Central memory CD8-positive, alpha-beta T cell (primary cell): ENCODE results near the gene KRTAP9-2.
"Not testable (repeated sequence)": the region's sequence is repeated elsewhere in the genome, so short reads cannot be mapped to it uniquely, and the experiment has no call there.

Experiments
- ATAC-seq: fragments of 150-1000 bp; cut with Tn5 transposase; replicated peaks from 2 replicates; pipeline ENCODE4 v1.10.0; 2022; ENCODE audit warnings: mild to moderate bottlenecking, moderate FRiP score, moderate number of reproducible peaks; ENCODE audit not compliant: poor library complexity, severe bottlenecking; ENCODE audit errors: extremely low read depth
- DNase-seq, 2 donors: peaks; one replicate each; pipeline ENCODE4 v3.0.0; 2021; ENCODE audit warnings: low spot score in 2 of 2
- H3K27ac Mint-ChIP-seq: one replicate; pipeline ENCODE4 v1.8.0; 2022; ENCODE audit warnings: low read depth, mild to moderate bottlenecking, moderate library complexity, mixed read lengths
- H3K27me3 Mint-ChIP-seq: one replicate; pipeline ENCODE4 v1.8.0; 2022; ENCODE audit warnings: mixed read lengths
- H3K36me3 Mint-ChIP-seq: one replicate; pipeline ENCODE4 v1.8.0; 2022; ENCODE audit warnings: mild to moderate bottlenecking, moderate library complexity, mixed read lengths; ENCODE audit not compliant: insufficient read depth
- H3K4me1 Mint-ChIP-seq: one replicate; pipeline ENCODE4 v1.8.0; 2022; ENCODE audit warnings: mixed read lengths
- H3K4me3 Mint-ChIP-seq: one replicate; pipeline ENCODE4 v1.8.0; 2022; ENCODE audit warnings: mild to moderate bottlenecking, moderate library complexity, mixed read lengths
- H3K9me3 Mint-ChIP-seq: one replicate; pipeline ENCODE4 v1.8.0; 2022; ENCODE audit warnings: mixed read lengths

Gene KRTAP9-2

DNA sequence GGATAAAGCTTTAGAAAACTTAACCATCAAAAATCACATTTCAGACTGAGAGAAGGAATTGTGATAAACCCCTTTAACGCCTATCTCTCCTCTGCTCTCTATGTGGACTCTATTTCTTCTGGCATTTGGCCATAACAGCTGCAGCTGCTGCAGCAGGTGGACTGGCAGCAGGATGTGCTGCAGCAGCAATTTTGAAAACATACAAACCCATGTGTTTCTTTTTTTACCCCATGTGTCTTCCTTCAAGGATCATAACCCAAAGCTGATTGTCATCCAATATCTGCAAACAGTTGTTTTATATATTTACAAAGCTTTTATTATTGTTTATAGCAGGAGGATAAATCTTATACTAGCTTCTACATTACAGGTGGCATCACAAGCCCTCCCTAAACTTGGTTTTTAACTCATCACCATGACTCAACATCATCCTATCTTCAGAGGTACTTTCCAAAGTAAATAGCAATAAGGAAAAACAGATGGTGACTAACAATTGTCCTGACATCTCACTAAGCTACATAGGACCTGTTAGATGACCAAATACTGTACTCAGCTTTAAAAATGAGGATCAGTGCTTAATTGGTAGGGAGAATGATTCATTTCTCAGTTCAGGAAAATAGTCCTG, 14.5 kb upstream of the KRTAP9-2 start:
- no peak for DNase-seq
- no peaks in the 10 kb centered on the region for H3K4me1 Mint-ChIP-seq
- H3K4me3 Mint-ChIP-seq = no peak overlapping the region
- H3K27me3 Mint-ChIP-seq = peaks cover 91% of the 10 kb centered on the region
- H3K27ac Mint-ChIP-seq = no peak overlapping the region
- no peak for ATAC-seq
- peaks cover 2% of the 10 kb centered on the region for H3K36me3 Mint-ChIP-seq
- H3K9me3 Mint-ChIP-seq = no peaks in the 10 kb centered on the region

GRCh38 chr17:41212524-41213169, 13.8 kb upstream of the KRTAP9-2 start:
- H3K4me1 Mint-ChIP-seq = no peaks in the 10 kb centered on the region
- H3K27me3 Mint-ChIP-seq = peaks cover 92% of the 10 kb centered on the region
- H3K27ac Mint-ChIP-seq = no peak overlapping the region
- peaks cover 2% of the 10 kb centered on the region for H3K36me3 Mint-ChIP-seq
- H3K9me3 Mint-ChIP-seq = no peaks in the 10 kb centered on the region
- no peak overlapping the region for H3K4me3 Mint-ChIP-seq
- DNase-seq (no peak), ATAC-seq (no peak)

- Mint-ChIP-seq H3K27ac (no peak overlapping the region), H3K4me3 (no peak overlapping the region), H3K36me3 (no peaks in the 10 kb centered on the region), H3K9me3 (peaks cover 5% of the 10 kb centered on the region), H3K27me3 (peaks cover 87% of the 10 kb centered on the region), H3K4me1 (no peaks in the 10 kb centered on the region)
- DNase-seq = no peak
- ATAC-seq = no peak
Observed at GRCh38 chr17:41215681-41216080, 10.8 kb upstream of the KRTAP9-2 start.

GRCh38 chr17:41223821-41224220, 2.6 kb upstream of the KRTAP9-2 start:
- peaks cover 35% of the 10 kb centered on the region for H3K27me3 Mint-ChIP-seq
- DNase-seq = no peak
- H3K9me3 Mint-ChIP-seq = peaks cover 5% of the 10 kb centered on the region
- no peak overlapping the region for H3K4me3 Mint-ChIP-seq
- no peak overlapping the region for H3K27ac Mint-ChIP-seq
- no peak for ATAC-seq
- no peaks in the 10 kb centered on the region for H3K4me1 Mint-ChIP-seq
- peaks cover 2% of the 10 kb centered on the region for H3K36me3 Mint-ChIP-seq

DNA sequence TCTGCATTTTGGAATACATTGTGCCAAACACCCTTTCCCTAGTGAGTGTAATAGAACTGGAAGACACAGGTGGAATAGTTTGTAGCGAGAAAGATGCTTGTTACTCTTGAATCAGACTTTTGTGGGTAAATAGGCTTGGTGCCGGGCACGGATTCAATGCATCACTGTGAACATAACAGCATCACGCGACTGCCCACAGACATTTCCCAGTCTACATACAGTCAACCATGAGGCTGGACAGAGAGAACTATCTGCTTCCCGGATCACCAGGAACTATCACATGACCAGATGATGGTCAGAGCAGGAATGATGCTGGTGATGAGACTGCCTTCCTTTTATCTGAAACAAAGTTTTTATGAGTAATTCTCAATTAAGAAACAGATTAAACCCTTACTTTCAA, 397 bp upstream of the KRTAP9-2 start:
- Mint-ChIP-seq H3K27ac (no peak overlapping the region), H3K4me3 (no peak overlapping the region), H3K4me1 (no peaks in the 10 kb centered on the region), H3K9me3 (no peaks in the 10 kb centered on the region), H3K27me3 (peaks cover 26% of the 10 kb centered on the region), H3K36me3 (peaks cover 2% of the 10 kb centered on the region)
- DNase-seq (no peak), ATAC-seq (no peak)

- Mint-ChIP-seq H3K27me3 (peaks cover 42% of the 10 kb centered on the region), H3K36me3 (peaks cover 2% of the 10 kb centered on the region), H3K9me3 (no peaks in the 10 kb centered on the region), H3K4me3 (no peak overlapping the region), H3K27ac (no peak overlapping the region), H3K4me1 (no peaks in the 10 kb centered on the region)
- DNase-seq (no peak), ATAC-seq (no peak)
Observed at GRCh38 chr17:41230094-41230493, 3.6 kb downstream of the KRTAP9-2 start.

DNA sequence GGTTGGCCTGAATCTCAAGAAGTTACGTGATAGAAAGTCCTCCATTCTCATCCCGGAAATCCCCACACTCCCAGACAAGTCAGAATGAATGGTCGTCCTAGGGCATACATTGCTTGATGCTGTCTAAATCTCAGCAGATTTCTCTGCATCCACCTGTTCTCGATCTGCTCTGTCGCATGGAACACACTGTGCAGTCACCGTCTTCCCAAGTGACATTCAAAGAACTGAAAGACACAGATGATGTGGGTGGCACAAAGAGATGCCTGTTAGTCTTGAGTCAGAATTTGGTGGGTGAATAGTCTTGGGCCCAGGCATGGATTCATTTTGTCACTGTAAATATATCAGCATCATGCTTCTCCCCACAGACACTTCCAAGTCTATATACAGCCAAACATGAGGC, 5.3 kb downstream of the KRTAP9-2 start:
- H3K36me3 Mint-ChIP-seq = peaks cover 2% of the 10 kb centered on the region
- no peak overlapping the region for H3K27ac Mint-ChIP-seq
- peaks cover 56% of the 10 kb centered on the region for H3K27me3 Mint-ChIP-seq
- DNase-seq (no peak), ATAC-seq (no peak)
- H3K4me3 Mint-ChIP-seq = no peak overlapping the region
- H3K4me1 Mint-ChIP-seq = no peaks in the 10 kb centered on the region
- no peaks in the 10 kb centered on the region for H3K9me3 Mint-ChIP-seq

DNA sequence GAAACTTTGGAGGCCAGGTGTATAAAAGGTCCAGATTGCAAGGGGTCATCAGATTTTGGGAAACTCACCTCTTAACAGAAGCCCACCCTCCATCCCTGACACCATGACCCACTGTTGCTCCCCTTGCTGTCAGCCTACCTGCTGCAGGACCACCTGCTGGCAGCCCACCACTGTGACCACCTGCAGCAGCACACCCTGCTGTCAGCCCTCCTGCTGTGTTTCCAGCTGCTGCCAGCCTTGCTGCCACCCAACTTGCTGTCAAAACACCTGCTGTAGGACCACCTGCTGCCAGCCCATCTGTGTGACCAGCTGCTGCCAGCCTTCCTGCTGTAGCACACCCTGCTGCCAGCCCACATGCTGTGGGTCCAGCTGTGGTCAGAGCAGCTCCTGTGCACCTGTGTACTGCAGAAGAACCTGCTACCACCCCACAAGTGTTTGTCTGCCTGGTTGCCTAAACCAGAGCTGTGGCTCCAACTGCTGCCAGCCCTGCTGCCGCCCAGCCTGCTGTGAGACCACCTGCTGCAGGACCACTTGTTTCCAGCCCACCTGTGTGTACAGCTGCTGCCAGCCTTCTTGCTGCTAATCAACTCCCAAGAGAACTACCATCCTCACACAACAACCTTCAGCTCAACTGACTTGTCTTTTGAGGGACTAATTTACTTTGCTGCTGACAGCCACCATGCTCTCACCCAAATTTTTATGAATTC, 6.1 kb downstream of the KRTAP9-2 start, which contains the start of gene KRTAP9-3:
Gene KRTAP9-3 (plus strand): TSS at position 51 of the 707 bp plus-strand sequence. CDS start 53 bp downstream, at position 104.
- not testable (repeated sequence) for ATAC-seq, H3K36me3 Mint-ChIP-seq, H3K9me3 Mint-ChIP-seq, H3K4me3 Mint-ChIP-seq, H3K4me1 Mint-ChIP-seq, DNase-seq
- Mint-ChIP-seq H3K27ac (peak within 1 kb of the TSS; percentile 32), H3K27me3 (peaks cover 57% of the 10 kb centered on the region)

GRCh38 chr17:41237116-41237515, 10.7 kb downstream of the KRTAP9-2 start:
- not testable (repeated sequence) for H3K4me1 Mint-ChIP-seq, H3K27ac Mint-ChIP-seq, H3K36me3 Mint-ChIP-seq, ATAC-seq, H3K9me3 Mint-ChIP-seq, H3K4me3 Mint-ChIP-seq, DNase-seq
- H3K27me3 Mint-ChIP-seq = peaks cover 60% of the 10 kb centered on the region

DNA sequence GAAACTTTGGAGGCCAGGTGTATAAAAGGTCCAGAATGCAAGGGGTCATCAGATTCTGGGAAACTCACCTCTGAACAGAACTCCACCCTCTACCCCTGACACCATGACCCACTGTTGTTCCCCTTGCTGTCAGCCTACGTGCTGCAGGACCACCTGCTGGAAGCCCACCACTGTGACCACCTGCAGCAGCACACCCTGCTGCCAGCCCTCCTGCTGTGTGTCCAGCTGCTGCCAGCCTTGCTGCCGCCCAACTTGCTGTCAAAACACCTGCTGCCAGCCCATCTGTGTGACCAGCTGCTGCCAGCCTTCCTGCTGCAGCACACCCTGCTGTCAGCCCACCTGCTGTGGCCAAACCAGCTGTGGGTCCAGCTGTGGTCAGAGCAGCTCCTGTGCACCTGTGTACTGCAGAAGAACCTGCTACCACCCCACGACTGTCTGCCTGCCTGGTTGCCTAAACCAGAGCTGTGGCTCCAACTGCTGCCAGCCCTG, 11.5 kb downstream of the KRTAP9-2 start, which contains the start of gene KRTAP9-8:
Gene KRTAP9-8 (plus strand): TSS at position 51 of the 489 bp plus-strand sequence. CDS start 53 bp downstream, at position 104.
- H3K4me1 Mint-ChIP-seq, DNase-seq, ATAC-seq, H3K4me3 Mint-ChIP-seq, H3K36me3 Mint-ChIP-seq, H3K9me3 Mint-ChIP-seq, H3K27ac Mint-ChIP-seq: not testable (repeated sequence)
- H3K27me3 Mint-ChIP-seq = peaks cover 56% of the 10 kb centered on the region

DNA sequence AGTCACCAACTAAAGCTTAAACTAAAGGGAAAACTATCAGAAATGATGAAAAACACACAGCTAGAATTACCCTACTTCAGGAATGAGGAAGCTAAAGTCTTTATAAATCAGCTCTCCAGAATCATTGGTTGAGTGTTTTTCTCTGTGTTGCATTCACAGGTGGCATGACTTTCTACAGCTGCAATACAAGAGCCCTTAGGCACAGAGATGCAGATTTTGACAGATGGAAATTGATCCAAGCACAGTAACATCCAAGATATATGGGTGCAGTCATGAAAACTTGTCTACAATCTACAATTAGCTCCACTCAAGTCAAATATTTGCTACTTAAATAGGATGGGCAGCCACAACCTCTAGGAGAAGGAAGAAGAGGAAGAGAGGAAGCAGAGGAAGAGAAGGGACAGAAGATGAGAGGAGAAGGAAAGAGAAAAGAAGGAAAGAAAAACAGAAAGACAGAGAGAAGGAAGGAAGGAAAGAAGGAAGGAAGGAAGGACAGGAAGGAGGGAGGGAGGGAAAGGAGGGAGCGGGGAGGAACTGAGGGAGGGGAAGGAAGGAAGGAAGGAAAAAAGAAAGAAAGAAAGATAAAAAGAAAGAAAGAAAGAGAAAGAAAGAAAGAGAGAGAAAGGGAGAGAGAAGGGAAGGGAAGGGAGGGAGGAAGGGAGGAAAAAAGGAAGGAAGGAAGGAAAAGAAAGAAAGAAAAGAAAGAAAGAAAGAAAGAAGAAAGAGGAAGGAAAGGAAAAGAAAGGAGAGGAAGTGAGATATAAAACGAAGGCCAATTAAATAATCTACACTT, 20.7 kb downstream of the KRTAP9-2 start:
- not testable (repeated sequence) for H3K36me3 Mint-ChIP-seq, H3K27ac Mint-ChIP-seq, H3K4me3 Mint-ChIP-seq, H3K4me1 Mint-ChIP-seq, DNase-seq, H3K9me3 Mint-ChIP-seq, ATAC-seq
- peaks cover 22% of the 10 kb centered on the region for H3K27me3 Mint-ChIP-seq

DNA sequence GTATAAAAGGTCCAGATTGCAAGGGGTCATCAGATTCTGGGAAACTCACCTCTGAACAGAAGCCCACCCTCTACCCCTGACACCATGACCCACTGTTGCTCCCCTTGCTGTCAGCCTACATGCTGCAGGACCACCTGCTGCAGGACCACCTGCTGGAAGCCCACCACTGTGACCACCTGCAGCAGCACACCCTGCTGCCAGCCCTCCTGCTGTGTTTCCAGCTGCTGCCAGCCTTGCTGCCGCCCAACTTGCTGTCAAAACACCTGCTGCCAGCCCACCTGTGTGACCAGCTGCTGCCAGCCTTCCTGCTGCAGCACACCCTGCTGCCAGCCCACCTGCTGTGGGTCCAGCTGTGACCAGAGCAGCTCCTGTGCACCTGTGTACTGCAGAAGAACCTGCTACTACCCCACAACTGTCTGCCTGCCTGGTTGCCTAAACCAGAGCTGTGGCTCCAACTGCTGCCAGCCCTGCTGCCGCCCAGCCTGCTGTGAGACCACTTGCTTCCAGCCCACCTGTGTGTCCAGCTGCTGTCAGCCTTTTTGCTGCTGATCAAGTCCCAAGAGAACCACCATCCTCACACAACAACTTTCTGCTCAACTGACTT, 23.3 kb downstream of the KRTAP9-2 start, which contains the start of gene KRTAP9-4:
Gene KRTAP9-4 (plus strand): TSS at position 51 of the 604 bp plus-strand sequence. CDS start 34 bp downstream, at position 85.
- not testable (repeated sequence) for H3K27ac Mint-ChIP-seq, ATAC-seq, DNase-seq, H3K4me3 Mint-ChIP-seq, H3K36me3 Mint-ChIP-seq, H3K4me1 Mint-ChIP-seq, H3K9me3 Mint-ChIP-seq
- H3K27me3 Mint-ChIP-seq = peaks cover 38% of the 10 kb centered on the region
